Measurements from ENCODE around the gene ADAMTS10.

ADAMTS10 gene

GRCh38 chr19:8643860-8644653 is 33.5 kb upstream of the ADAMTS10 start:
- in situ Hi-C loops (cut with HindIII; ENCODE audit: low sequenced_read_pairs), result no loop called here
- no peak overlapping the region for H3K4me3 ChIP-seq (ENCODE audit: low read depth, low read length)
- TF ChIP-seq CTCF (IDR thresholded peaks at IDR 0.05; ENCODE audit: low read depth, low read length, missing control alignments), result no peak
- no peak for DNase-seq (ENCODE audit: low read depth)

- no peak overlapping the region for H3K4me3 ChIP-seq (ENCODE audit: low read depth, low read length)
- DNase-seq (ENCODE audit: low read depth), result no peak
- no peak for TF ChIP-seq CTCF (IDR thresholded peaks at IDR 0.05; ENCODE audit: low read depth, low read length, missing control alignments)
- in situ Hi-C loops (cut with HindIII; ENCODE audit: low sequenced_read_pairs), result no loop called here
Measured at GRCh38 chr19:8642561-8642960, 32.0 kb upstream of the ADAMTS10 start.

GRCh38 chr19:8641908-8642547 is 31.5 kb upstream of the ADAMTS10 start:
- peak; percentile 63 for TF ChIP-seq CTCF (IDR thresholded peaks at IDR 0.05; ENCODE audit: low read depth, low read length, missing control alignments)
- no peak overlapping the region for H3K4me3 ChIP-seq (ENCODE audit: low read depth, low read length)
- peak; percentile 75 for DNase-seq (ENCODE audit: low read depth)
- in situ Hi-C loops (cut with HindIII; ENCODE audit: low sequenced_read_pairs), result no loop called here

- in situ Hi-C loops (cut with HindIII; ENCODE audit: low sequenced_read_pairs), result no loop called here
- H3K4me3 ChIP-seq (ENCODE audit: low read depth, low read length), result no peak overlapping the region
- DNase-seq (ENCODE audit: low read depth), result no peak
- TF ChIP-seq CTCF (IDR thresholded peaks at IDR 0.05; ENCODE audit: low read depth, low read length, missing control alignments), result no peak
Measured at GRCh38 chr19:8641221-8641907, 30.8 kb upstream of the ADAMTS10 start.

- DNase-seq (ENCODE audit: low read depth), result no peak
- in situ Hi-C loops (cut with HindIII; ENCODE audit: low sequenced_read_pairs), result no loop called here
- no peak for TF ChIP-seq CTCF (IDR thresholded peaks at IDR 0.05; ENCODE audit: low read depth, low read length, missing control alignments)
- no peak overlapping the region for H3K4me3 ChIP-seq (ENCODE audit: low read depth, low read length)
Measured at GRCh38 chr19:8640402-8641004, 30.0 kb upstream of the ADAMTS10 start.

GRCh38 chr19:8639821-8640401 is 29.4 kb upstream of the ADAMTS10 start:
- H3K4me3 ChIP-seq (ENCODE audit: low read depth, low read length), result no peak overlapping the region
- in situ Hi-C loops (cut with HindIII; ENCODE audit: low sequenced_read_pairs), result no loop called here

More at GRCh38 chr19:8639821-8640401, 29.4 kb upstream of the ADAMTS10 start:
- no peak for TF ChIP-seq CTCF (IDR thresholded peaks at IDR 0.05; ENCODE audit: low read depth, low read length, missing control alignments)
- DNase-seq (ENCODE audit: low read depth), result no peak

Data from astrocyte of the cerebellum (primary cell).